Upper lobe of left lung (tissue), 4 donors: ENCODE results near the gene MRPS34.

ENCODE experiments used
- POLR2AphosphoS5 ChIP-seq, 2 donors: sonication (generic); formaldehyde crosslinking; IDR thresholded peaks; one replicate each; pipeline ENCODE4 v1.5.1; 2017; ENCODE audit warnings: antibody characterized with exemption in 2 of 2
- TF ChIP-seq, protein P1 (sequence below), 6 experiments: fragments of 450-650 bp in 4 of 6; fragments of 200-600 bp in 2 of 6; sonication (generic) in 2 of 6; IDR thresholded peaks; one replicate each; pipeline ENCODE4 v1.5.1; 2016 to 2019; ENCODE audit warnings: antibody characterized with exemption in 6 of 6

DNA sequence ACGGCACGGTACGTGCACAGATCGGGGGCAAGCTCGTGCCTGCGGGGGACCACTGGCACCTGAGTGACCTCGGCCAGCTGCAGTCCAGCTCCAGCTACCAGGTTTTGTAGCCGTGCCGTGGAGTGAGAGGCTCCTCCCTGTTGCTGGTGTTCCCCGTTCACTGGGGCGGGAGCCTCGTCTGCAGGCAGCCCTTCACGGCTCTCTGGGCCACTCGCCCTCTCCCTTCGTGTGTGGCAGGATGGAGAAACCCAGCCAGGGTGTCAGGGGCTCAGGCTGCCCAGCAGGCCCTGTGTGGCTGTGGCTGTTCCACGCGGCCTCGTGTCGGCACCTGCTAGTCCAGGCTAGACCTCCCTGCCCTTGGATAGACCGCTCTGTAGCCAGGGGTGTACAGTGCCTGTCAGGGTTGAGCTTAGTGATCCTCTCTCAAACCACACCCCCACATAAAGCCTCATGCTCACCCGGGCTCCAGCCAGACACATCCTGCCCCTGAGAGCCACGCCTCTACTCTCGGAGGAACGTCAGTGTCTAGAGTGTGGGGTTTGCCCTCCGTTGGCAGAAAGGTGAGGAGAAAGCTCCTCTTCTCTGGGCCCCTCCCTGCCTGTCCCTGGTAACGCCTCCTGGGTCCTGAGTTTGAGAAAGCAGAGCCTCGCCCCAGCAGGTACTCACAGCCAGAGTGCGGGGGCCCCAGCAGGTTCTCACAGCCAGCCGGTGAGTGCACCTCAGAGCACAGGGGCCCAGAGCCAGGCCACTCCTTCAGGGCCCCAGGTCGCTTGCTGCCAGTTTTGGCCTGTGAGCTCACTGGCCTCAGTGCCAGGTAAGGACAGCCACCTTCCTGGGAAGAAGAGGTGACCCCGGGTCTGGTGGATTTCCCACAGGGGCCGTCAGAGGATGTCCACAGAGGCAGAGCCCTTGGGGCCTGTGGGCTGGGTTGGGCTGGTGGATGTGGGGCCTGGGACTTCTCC, 29.3 kb downstream of the MRPS34 start:
- TF ChIP-seq, protein P1, sequence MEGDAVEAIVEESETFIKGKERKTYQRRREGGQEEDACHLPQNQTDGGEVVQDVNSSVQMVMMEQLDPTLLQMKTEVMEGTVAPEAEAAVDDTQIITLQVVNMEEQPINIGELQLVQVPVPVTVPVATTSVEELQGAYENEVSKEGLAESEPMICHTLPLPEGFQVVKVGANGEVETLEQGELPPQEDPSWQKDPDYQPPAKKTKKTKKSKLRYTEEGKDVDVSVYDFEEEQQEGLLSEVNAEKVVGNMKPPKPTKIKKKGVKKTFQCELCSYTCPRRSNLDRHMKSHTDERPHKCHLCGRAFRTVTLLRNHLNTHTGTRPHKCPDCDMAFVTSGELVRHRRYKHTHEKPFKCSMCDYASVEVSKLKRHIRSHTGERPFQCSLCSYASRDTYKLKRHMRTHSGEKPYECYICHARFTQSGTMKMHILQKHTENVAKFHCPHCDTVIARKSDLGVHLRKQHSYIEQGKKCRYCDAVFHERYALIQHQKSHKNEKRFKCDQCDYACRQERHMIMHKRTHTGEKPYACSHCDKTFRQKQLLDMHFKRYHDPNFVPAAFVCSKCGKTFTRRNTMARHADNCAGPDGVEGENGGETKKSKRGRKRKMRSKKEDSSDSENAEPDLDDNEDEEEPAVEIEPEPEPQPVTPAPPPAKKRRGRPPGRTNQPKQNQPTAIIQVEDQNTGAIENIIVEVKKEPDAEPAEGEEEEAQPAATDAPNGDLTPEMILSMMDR (IDR thresholded peaks at IDR 0.05): no peak
- no peak for TF ChIP-seq POLR2AphosphoS5 (IDR thresholded peaks at IDR 0.05)
